H7 (cell line): ENCODE measurements around the gene BLOC1S3. TPM values are rescaled to one million over a fixed set of nuclear protein-coding genes. Genes with fewer than 3 reads are reported as not detected.

Experiments
- DNase-seq: peaks from one replicate; pipeline ENCODE4 v3.0.0; 2012
- H3K27me3 ChIP-seq: 2 replicates; pipeline ENCODE4 v1.6.0; 2011; ENCODE audit warnings: mild to moderate bottlenecking, low read length; ENCODE audit not compliant: control insufficient read depth, insufficient read depth
- H3K36me3 ChIP-seq: replicated peaks from 2 replicates; pipeline ENCODE4 v1.5.1; 2011; ENCODE audit warnings: low read length; ENCODE audit not compliant: control insufficient read depth, insufficient read depth
- H3K4me3 ChIP-seq: 2 replicates; pipeline ENCODE4 v1.5.1; 2011; ENCODE audit warnings: low read depth, mild to moderate bottlenecking, control low read depth, low read length, moderate library complexity; ENCODE audit not compliant: insufficient read depth
- total RNA-seq: library from RNA; depleted of rRNA; stranded (reverse); fragments of >200 nt; shearing (Covaris generic); gene quantifications from 2 replicates; pipeline ENCODE4 v1.2.3, GENCODE V29; 2014

The BLOC1S3 gene
- total RNA-seq, 1 experiment from 2014 or later = 4.3 TPM

- no peaks in the 10 kb centered on the region for H3K36me3 ChIP-seq
- H3K27me3 ChIP-seq = peaks cover 3% of the 10 kb centered on the region; the same call in 1 of the 2 replicates
- H3K4me3 ChIP-seq = peak within 1 kb of the TSS; percentile 88
- DNase-seq = no peak
Observed at GRCh38 chr19:45177817-45178261, 745 bp upstream of the BLOC1S3 start, which contains the start of gene TRAPPC6A. TRAPPC6A (minus strand) TSS chr19:45178237; CDS start chr19:45178218, 19 bp downstream.

GRCh38 chr19:45179072-45179891 is 698 bp downstream of the BLOC1S3 start:
- Histone ChIP-seq H3K27me3 (peaks cover 3% of the 10 kb centered on the region; the same call in 1 of the 2 replicates), H3K4me3 (peak overlapping the region; percentile 88), H3K36me3 (no peaks in the 10 kb centered on the region)
- peak; percentile 74 for DNase-seq

DNA sequence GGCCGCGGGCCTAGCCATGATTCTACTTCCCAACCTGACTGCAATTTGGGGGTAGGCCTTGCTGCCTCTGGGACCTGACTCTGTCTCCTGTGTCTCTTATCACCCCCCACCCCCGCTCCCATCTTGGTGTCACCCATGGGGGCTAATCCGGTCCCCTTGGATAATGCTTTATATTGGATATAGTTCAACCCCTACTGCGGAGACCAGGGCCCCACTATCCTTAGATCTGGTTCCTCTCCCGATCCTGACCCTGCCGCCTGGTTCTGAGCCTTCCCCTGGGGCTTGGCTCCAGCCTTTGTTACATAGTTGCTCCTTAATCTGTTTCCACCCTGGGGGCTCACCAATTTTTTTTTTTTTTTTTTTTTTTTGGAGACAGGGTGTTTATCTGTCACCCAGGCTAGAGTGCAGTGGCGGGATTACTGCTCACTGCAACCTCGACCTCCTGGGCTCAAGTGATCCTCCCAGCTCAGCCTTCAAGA is 1.3 kb downstream of the BLOC1S3 start:
- Histone ChIP-seq H3K27me3 (peaks cover 3% of the 10 kb centered on the region; the same call in 1 of the 2 replicates), H3K36me3 (no peaks in the 10 kb centered on the region), H3K4me3 (peak overlapping the region; percentile 88)
- DNase-seq = no peak

- peaks cover 3% of the 10 kb centered on the region; the same call in 1 of the 2 replicates for H3K27me3 ChIP-seq
- no peak overlapping the region for H3K4me3 ChIP-seq
- peak; percentile 36 for DNase-seq
- no peaks in the 10 kb centered on the region for H3K36me3 ChIP-seq
Observed at GRCh38 chr19:45180936-45181335, 2.4 kb downstream of the BLOC1S3 start.

- Histone ChIP-seq H3K36me3 (no peaks in the 10 kb centered on the region), H3K27me3 (peaks cover 3% of the 10 kb centered on the region; the same call in 1 of the 2 replicates), H3K4me3 (no peak overlapping the region)
- peak; percentile 5 for DNase-seq
Observed at GRCh38 chr19:45182758-45183157, 4.2 kb downstream of the BLOC1S3 start.

GRCh38 chr19:45184115-45184514 is 5.5 kb downstream of the BLOC1S3 start:
- Histone ChIP-seq H3K4me3 (no peak overlapping the region), H3K27me3 (peaks cover 3% of the 10 kb centered on the region; the same call in 1 of the 2 replicates), H3K36me3 (no peaks in the 10 kb centered on the region)
- no peak for DNase-seq

- no peaks in the 10 kb centered on the region for H3K27me3 ChIP-seq
- DNase-seq = no peak
- H3K4me3 ChIP-seq = no peak overlapping the region
- no peaks in the 10 kb centered on the region for H3K36me3 ChIP-seq
Observed at GRCh38 chr19:45186509-45187334, 8.1 kb downstream of the BLOC1S3 start.

GRCh38 chr19:45187421-45188100 is 9.0 kb downstream of the BLOC1S3 start:
- DNase-seq = peak; percentile 93
- H3K27me3 ChIP-seq = no peaks in the 10 kb centered on the region
- no peak overlapping the region for H3K4me3 ChIP-seq
- no peaks in the 10 kb centered on the region for H3K36me3 ChIP-seq

GRCh38 chr19:45189971-45190370 is 11.4 kb downstream of the BLOC1S3 start:
- H3K4me3 ChIP-seq = no peak overlapping the region
- no peaks in the 10 kb centered on the region for H3K27me3 ChIP-seq
- H3K36me3 ChIP-seq = no peaks in the 10 kb centered on the region
- DNase-seq = no peak

DNA sequence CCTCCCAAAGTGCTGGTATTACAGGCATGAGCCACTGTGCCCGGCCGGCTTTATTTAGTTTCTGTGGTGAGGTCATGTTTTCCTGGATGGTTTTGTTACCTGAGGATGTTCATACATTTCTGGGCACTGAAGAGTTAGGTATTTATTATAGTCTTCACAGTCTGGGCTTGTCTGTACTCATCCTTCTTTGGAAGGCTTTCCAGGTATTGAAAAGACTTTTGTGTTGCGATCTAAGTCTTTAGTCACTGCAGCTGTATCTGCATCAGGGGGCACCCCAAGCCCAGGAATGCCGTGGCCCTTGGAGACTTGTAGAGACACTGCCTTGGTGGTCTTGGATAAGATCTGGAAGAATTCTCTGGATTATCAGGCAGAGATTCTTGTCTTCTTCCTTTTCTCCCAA is 12.8 kb downstream of the BLOC1S3 start:
- Histone ChIP-seq H3K4me3 (no peak overlapping the region), H3K27me3 (no peaks in the 10 kb centered on the region), H3K36me3 (no peaks in the 10 kb centered on the region)
- DNase-seq = peak; percentile 10

DNA sequence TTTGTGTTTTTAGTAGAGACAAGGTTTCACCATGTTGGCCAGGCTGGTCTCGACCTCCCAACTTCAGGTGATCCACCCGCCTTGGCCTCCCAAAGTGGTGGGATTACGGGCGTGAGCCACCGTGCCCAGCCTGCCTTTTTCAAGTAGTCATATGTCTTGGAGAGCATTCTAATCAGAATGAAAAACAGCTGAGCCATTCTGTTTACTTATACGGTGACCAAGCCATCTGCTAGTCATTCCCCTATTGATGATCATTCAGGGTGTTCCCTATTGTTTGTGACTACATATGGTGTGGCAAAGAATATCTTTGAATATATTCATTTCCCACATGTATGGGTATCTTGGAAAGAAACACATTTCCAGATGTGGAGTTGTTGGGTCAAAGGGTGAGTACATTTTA is 17.2 kb downstream of the BLOC1S3 start:
- no peaks in the 10 kb centered on the region for H3K36me3 ChIP-seq
- no peak for DNase-seq
- no peak overlapping the region for H3K4me3 ChIP-seq
- no peaks in the 10 kb centered on the region for H3K27me3 ChIP-seq

- Histone ChIP-seq H3K4me3 (no peak overlapping the region), H3K36me3 (no peaks in the 10 kb centered on the region), H3K27me3 (no peaks in the 10 kb centered on the region)
- DNase-seq = peak; percentile 52
Observed at GRCh38 chr19:45200568-45200967, 22.0 kb downstream of the BLOC1S3 start.

- Histone ChIP-seq H3K36me3 (no peaks in the 10 kb centered on the region), H3K27me3 (no peaks in the 10 kb centered on the region), H3K4me3 (no peak overlapping the region)
- no peak for DNase-seq
Observed at GRCh38 chr19:45202637-45203036, 24.1 kb downstream of the BLOC1S3 start.

DNA sequence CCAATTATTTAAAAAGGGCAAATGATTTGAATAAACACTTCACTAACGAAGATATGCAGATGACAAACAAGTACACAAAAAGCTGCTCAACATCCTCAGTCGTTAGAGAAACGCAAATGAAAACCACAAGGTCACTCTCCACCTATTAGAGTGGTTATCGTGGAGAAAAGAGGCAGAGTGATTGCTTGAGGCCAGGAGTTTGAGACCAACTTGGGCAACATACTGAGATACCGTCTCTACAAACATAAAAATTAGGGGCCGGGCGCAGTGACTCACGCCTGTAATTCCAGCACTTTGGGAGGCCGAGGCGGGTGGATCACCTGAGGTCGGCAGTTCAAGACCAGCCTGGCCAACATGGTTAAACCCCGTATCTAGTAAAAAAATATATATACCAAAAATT is 27.2 kb downstream of the BLOC1S3 start:
- DNase-seq = no peak
- H3K4me3 ChIP-seq = no peak overlapping the region
- H3K36me3 ChIP-seq = no peaks in the 10 kb centered on the region
- no peaks in the 10 kb centered on the region for H3K27me3 ChIP-seq
